Common myeloid progenitor, CD34-positive (primary cell): Measurements from ENCODE around the gene EFHD2.
"Not testable (repeated sequence)": the region's sequence is repeated elsewhere in the genome, so short reads cannot be mapped to it uniquely, and the experiment has no call there.

Experiments used
- CTCF ChIA-PET: fragments of 350-600 bp; sonication (Branson Sonifier 250); formaldehyde crosslinking; loops from one replicate; lab custom pipeline; 2021; ENCODE audit warnings: antibody characterized with exemption; lab: Charles Lee
- POLR2A ChIA-PET: fragments of 350-600 bp; sonication (Branson Sonifier 250); formaldehyde crosslinking; loops from one replicate; lab custom pipeline; 2021; ENCODE audit warnings: antibody characterized with exemption; lab: Charles Lee
- DNase-seq, 3 donors: peaks; one replicate each; pipeline versions ENCODE4 v3.0.0 to v3.0.0-alpha.2; 2013
- H3K27ac ChIP-seq, 2 experiments: 1 replicate in 1 of 2; 2 replicates in 1 of 2; pipeline ENCODE4 v1.7.0; 2013; ENCODE audit warnings: inconsistent platforms in 2 of 2, low read length in 2 of 2, mild to moderate bottlenecking in 2 of 2, low read depth in 1 of 2, moderate library complexity in 1 of 2; ENCODE audit not compliant: severe bottlenecking in 2 of 2, insufficient read depth in 1 of 2, poor library complexity in 1 of 2
- H3K27me3 ChIP-seq, 5 experiments: replicated peaks in 2 of 5; 1 replicate in 3 of 5; 2 replicates in 2 of 5; pipeline versions ENCODE4 v1.6.1 to v1.7.0; 2013; ENCODE audit warnings: low read length in 4 of 5, mild to moderate bottlenecking in 2 of 5, moderate library complexity in 2 of 5, inconsistent platforms in 1 of 5; ENCODE audit not compliant: insufficient read depth in 5 of 5, control insufficient read depth in 4 of 5
- H3K36me3 ChIP-seq, 4 experiments: 1 replicate in 2 of 4; 2 replicates in 2 of 4; pipeline versions ENCODE4 v1.6.1 to v1.7.0; 2013; ENCODE audit warnings: low read length in 3 of 4, control low read depth in 1 of 4, mild to moderate bottlenecking in 1 of 4; ENCODE audit not compliant: control insufficient read depth in 4 of 4, insufficient read depth in 4 of 4
- H3K4me1 ChIP-seq, 4 experiments: 1 replicate in 3 of 4; 2 replicates in 1 of 4; pipeline versions ENCODE4 v1.6.1 to v1.7.1; 2013; ENCODE audit warnings: low read length in 3 of 4, mild to moderate bottlenecking in 3 of 4, control low read depth in 1 of 4, inconsistent platforms in 1 of 4, moderate library complexity in 1 of 4; ENCODE audit not compliant: control insufficient read depth in 4 of 4, insufficient read depth in 4 of 4; ENCODE audit errors: control extremely low read depth in 1 of 4
- H3K4me3 ChIP-seq, 7 experiments: 1 replicate in 4 of 7; 2 replicates in 3 of 7; pipeline versions ENCODE4 v1.5.1 to v1.7.0; 2013; ENCODE audit warnings: mild to moderate bottlenecking in 7 of 7, low read length in 6 of 7, moderate library complexity in 6 of 7, inconsistent platforms in 2 of 7, low read depth in 2 of 7, control low read depth in 1 of 7; ENCODE audit not compliant: insufficient read depth in 4 of 7, control insufficient read depth in 1 of 7; ENCODE audit errors: extremely low read depth in 1 of 7
- H3K9me3 ChIP-seq, 5 experiments: 1 replicate in 4 of 5; 2 replicates in 1 of 5; pipeline versions ENCODE4 v1.6.1 to v1.7.1; 2013; ENCODE audit warnings: low read length in 4 of 5, mild to moderate bottlenecking in 2 of 5, inconsistent platforms in 1 of 5, low read depth in 1 of 5, moderate library complexity in 1 of 5; ENCODE audit not compliant: control insufficient read depth in 4 of 5, insufficient read depth in 2 of 5; ENCODE audit errors: control extremely low read depth in 1 of 5
- WGBS: methylation state at CpG from one replicate; pipeline ENCODE4 v1.1.5; 2013; ENCODE audit not compliant: insufficient coverage; 5-methylcytosine and 5-hydroxymethylcytosine counted together

EFHD2 gene

DNA sequence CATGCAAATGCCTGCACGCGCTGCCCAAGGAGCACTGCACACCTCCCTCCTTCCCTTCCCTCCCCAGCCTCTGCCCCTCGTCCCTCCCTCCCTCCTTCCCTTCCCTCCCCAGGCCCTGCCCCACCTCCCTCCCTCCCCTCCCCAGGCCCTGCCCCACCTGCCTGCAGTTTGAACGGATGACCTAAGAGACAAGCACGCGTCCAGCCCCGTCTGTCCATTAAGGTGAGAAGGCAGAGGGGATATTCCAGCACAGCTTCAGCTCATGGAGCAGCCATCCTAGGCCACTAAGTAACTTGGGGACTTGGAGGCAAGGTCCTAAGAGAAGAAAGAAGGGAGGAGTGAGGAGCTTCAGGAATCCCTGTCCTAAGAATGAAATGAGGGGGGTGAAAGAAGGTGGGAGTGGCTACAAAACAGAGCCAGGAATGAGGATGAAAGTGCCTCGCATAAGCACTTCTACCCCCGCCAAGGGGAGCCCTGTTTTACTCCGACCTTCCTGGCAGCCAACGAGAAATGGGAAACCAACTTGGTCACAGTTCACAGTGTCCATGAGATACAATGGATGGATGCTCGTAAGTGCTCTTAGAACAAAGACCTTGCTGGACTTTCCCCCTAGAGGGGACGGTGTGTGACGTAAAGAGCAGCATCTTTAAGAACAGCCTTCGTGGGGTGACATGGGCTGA lies 21.3 kb upstream of the EFHD2 start:
- 98% methylated on average over 9 of the region's 15 CpGs for WGBS
- DNase-seq: no peak
- no peaks in the 10 kb centered on the region for H3K9me3 ChIP-seq
- H3K4me1 ChIP-seq: peaks cover 0 to 23% (median 12%) of the 10 kb centered on the region in 4 experiments
- H3K27ac ChIP-seq: no peak overlapping the region
- H3K4me3 ChIP-seq: no peak overlapping the region
- POLR2A ChIA-PET: interaction anchor here (0.5 kb wide), 1 partner anchor 1389 kb away, joined by 8 read pairs; no protein-coding TSS in a partner anchor
- CTCF ChIA-PET: interaction anchor here (0.6 kb wide), 1 partner anchor 264 kb away, joined by 3 read pairs; no protein-coding TSS in a partner anchor
- H3K27me3 ChIP-seq: no peaks in the 10 kb centered on the region
- no peaks in the 10 kb centered on the region for H3K36me3 ChIP-seq

DNA sequence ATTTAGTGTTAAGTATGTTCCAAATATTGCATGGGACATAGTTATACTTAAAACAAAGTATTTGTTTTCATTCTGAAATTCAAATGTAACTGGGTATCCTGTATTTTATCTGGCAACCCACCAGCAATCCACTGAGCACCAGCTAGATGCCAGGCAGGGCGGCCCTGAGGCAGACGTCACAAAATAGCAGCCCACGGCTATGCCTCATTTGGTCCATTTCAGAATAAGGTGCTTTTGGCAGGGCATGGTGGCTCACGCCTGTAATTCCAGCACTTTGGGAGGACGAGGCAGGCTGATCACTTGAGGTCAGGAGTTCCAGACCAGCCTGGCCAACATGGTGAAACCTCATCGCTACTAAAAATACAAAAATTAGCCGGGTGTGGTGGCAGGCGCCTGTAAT lies 19.9 kb upstream of the EFHD2 start:
- H3K27me3 ChIP-seq, H3K36me3 ChIP-seq, POLR2A ChIA-PET, H3K4me3 ChIP-seq, H3K27ac ChIP-seq, H3K9me3 ChIP-seq, DNase-seq: not testable (repeated sequence)
- 100% methylated on average over 8 of the region's 8 CpGs for WGBS
- peaks cover 0 to 13% (median 9%) of the 10 kb centered on the region in 4 experiments for H3K4me1 ChIP-seq
- CTCF ChIA-PET: interaction anchor here (1.5 to 2.1 kb wide), 2 partner anchors 16 to 42 kb away, joined by 6 to 9 read pairs; no protein-coding TSS in a partner anchor

DNA sequence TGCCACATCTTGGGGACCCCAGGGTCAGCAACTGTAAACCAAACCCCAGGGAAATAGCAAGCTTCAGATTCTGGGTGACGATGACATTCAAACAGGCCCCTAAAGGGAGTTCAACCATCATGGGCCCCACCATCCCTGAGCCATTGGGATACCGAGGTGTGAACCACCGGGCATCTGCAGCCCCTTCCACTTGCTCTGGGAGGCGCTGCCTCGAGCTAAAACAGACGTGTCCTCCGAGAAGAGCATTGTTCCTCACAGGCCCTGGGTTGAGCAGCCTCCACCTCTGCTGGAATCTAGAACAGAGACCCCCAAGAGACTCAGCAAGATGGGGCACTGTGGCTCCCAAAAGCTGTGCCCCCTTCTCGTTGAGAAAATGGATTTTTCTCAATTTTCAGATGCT lies 19.0 kb upstream of the EFHD2 start:
- Histone ChIP-seq H3K4me3 (no peak overlapping the region), H3K36me3 (no peaks in the 10 kb centered on the region), H3K4me1 (peaks cover 0 to 12% (median 9%) of the 10 kb centered on the region in 4 experiments), H3K9me3 (no peaks in the 10 kb centered on the region), H3K27me3 (no peaks in the 10 kb centered on the region), H3K27ac (no peak overlapping the region)
- 92% methylated on average over 6 of the region's 8 CpGs for WGBS
- CTCF ChIA-PET: interaction anchor here (1.5 to 2.1 kb wide), 2 partner anchors 15 to 41 kb away, joined by 6 to 9 read pairs; no protein-coding TSS in a partner anchor
- POLR2A ChIA-PET: no interaction called here
- DNase-seq: no peak

DNA sequence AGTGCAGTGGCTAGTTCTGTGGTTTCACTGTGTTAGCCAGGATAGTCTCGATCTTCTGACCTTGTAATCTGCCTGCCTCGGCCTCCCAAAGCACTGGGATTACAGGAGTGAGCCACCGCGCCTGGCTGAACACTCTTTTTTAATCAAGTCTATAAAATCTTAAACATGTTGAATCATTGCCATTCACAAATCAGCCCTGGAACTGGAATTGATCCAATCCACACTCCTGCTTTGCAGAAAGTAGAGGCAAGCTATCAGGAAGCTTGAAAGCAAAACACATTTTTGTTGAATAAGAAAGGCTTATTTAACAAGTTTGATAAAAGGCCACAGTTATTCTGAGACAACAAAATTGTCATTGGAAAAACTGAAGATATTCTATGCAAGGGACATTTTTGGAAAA lies 18.3 kb upstream of the EFHD2 start:
- Histone ChIP-seq H3K4me3 (no peak overlapping the region), H3K9me3 (no peaks in the 10 kb centered on the region), H3K27ac (no peak overlapping the region), H3K27me3 (no peaks in the 10 kb centered on the region), H3K36me3 (no peaks in the 10 kb centered on the region), H3K4me1 (peaks cover 0 to 5% (median 2%) of the 10 kb centered on the region in 4 experiments)
- DNase-seq: no peak
- 98% methylated on average over 4 of the region's 4 CpGs for WGBS
- POLR2A ChIA-PET: no interaction called here
- CTCF ChIA-PET: interaction anchor here (1.5 to 2.1 kb wide), 2 partner anchors 14 to 40 kb away, joined by 6 to 9 read pairs; no protein-coding TSS in a partner anchor

DNA sequence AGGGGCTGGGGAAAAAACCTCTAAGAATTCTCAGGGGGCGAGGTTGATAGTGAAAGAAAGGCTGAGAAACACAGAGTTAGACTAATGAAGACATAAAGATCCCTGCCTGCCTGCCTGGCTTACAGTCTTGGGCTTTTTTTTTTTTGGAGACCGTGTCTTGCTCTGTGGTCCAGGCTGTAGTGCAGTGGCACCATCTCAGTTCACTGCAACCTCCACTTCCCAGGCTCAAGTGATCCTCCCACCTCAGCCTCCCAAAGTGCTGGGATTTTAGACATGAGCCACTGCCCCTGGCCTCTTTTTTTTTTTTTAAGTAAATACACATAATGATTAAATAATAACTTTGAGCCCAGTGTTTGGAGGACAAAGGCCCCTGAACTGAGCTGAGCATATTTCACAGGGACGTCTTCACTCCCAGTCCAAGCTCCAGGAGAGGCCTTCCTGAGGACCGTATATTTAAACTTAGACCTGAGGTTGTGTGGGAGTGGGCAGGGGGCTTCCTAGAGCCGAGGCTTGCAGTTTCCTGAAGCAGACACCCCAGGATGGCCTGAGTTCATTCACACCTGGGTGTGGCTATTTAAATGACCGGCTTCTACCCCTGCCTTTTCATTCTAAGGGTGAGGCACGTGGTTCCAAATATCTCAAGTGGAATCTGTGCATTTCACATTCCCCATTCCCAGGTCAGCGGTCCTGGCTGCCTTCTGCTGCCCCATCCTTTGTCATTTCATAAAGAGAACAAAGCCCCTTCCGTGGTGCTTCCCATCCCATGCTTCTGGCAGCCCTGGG lies 16.0 kb upstream of the EFHD2 start:
- Histone ChIP-seq H3K9me3 (no peaks in the 10 kb centered on the region), H3K4me1 (no peaks in the 10 kb centered on the region), H3K36me3 (no peaks in the 10 kb centered on the region), H3K27me3 (no peaks in the 10 kb centered on the region), H3K27ac (no peak overlapping the region), H3K4me3 (no peak overlapping the region)
- 92% methylated on average over 7 of the region's 9 CpGs for WGBS
- CTCF ChIA-PET: no interaction called here
- POLR2A ChIA-PET: interaction anchor here (0.5 kb wide), 1 partner anchor 130 kb away, joined by 3 read pairs; the partner anchor contains the start of gene CASP9
- DNase-seq: no peak

DNA sequence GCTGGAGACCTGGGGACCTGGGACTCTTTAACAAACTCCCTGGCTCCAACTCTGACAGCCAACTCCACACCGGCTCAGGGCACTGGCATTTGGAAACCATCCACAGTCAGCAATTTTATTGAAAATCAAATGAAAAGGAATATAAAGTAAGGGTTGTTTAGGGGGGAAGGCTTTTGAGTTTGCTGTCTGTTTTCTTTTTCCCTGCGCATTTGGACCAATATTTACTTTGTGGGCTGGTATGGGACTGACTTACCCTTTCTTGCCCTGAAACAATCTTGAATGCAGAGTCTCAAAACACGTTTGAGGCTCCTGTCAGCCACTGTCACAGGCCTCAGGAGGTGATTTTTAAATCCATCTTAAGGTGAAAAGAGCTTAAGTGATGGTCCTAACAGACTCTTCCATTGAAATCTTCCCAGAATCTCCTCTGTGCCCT lies 15.4 kb upstream of the EFHD2 start:
- H3K9me3 ChIP-seq: peaks cover 0 to 2% (median 0%) of the 10 kb centered on the region in 5 experiments
- ChIA-PET CTCF (interaction anchor here (1.0 kb wide), 1 partner anchor 11 kb away, joined by 3 read pairs; no protein-coding TSS in a partner anchor), POLR2A (no interaction called here)
- no peak for DNase-seq
- 71% methylated on average over 1 of the region's 3 CpGs for WGBS
- no peak overlapping the region for H3K27ac ChIP-seq
- no peaks in the 10 kb centered on the region for H3K36me3 ChIP-seq
- H3K4me3 ChIP-seq: no peak overlapping the region
- no peaks in the 10 kb centered on the region for H3K27me3 ChIP-seq
- no peaks in the 10 kb centered on the region for H3K4me1 ChIP-seq
